Testis (tissue), 2 donors: ENCODE results near the gene PDIA3.

Source experiments
- CTCF ChIP-seq, 3 experiments: fragments of 450-650 bp in 2 of 3; fragments of 200-600 bp in 1 of 3; sonication (generic) in 1 of 3; IDR thresholded peaks; one replicate each; pipeline ENCODE4 v1.5.1; 2016 to 2019; ENCODE audit warnings: antibody characterized with exemption in 3 of 3, mild to moderate bottlenecking in 2 of 3, moderate library complexity in 1 of 3
- POLR2A ChIP-seq: fragments of 450-650 bp; IDR thresholded peaks from one replicate; pipeline ENCODE4 v1.6.1; 2017; ENCODE audit warnings: antibody characterized with exemption, mild to moderate bottlenecking, moderate library complexity

- no peak for TF ChIP-seq POLR2A
- peak; percentile 59 to 78 (median 73) for TF ChIP-seq CTCF (IDR thresholded peaks at IDR 0.05)
Observed at GRCh38 chr15:43769584-43770228, 23.5 kb downstream of the PDIA3 start.
